Stimulated activated CD4-positive, alpha-beta T cell treated with anti-CD3 and anti-CD28 coated beads, Interleukin-2, amount 100 ng/mL, for 48 hours (primary cell): ENCODE results near the gene PIP5K1B.

Experiments used
- DNase-seq, 2 donors: peaks; one replicate each; pipeline ENCODE4 v3.0.0-alpha.2; 2020

Gene PIP5K1B

GRCh38 chr9:68927165-68927564 is 222.1 kb downstream of the PIP5K1B start:
- DNase-seq = no peak

GRCh38 chr9:68931821-68932220 is 226.8 kb downstream of the PIP5K1B start:
- no peak for DNase-seq

DNA sequence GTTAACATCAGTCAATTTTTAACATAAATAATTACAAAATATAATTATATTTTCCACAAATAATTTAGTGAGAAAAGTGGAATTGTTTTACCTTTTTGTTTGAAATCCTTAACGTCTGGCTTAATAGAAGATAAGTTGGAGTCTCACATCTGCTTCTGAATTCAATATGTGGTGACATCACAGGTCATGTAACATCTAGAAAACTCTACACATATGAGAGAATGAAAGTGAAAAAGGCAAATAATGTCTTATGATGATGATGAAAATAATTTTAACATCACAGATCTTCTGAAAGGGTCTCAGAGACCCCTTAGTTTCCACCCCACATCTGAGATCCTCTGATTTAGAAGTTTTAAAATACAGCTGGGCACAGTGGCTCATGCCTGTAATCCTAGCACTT is 227.4 kb downstream of the PIP5K1B start:
- no peak for DNase-seq

DNA sequence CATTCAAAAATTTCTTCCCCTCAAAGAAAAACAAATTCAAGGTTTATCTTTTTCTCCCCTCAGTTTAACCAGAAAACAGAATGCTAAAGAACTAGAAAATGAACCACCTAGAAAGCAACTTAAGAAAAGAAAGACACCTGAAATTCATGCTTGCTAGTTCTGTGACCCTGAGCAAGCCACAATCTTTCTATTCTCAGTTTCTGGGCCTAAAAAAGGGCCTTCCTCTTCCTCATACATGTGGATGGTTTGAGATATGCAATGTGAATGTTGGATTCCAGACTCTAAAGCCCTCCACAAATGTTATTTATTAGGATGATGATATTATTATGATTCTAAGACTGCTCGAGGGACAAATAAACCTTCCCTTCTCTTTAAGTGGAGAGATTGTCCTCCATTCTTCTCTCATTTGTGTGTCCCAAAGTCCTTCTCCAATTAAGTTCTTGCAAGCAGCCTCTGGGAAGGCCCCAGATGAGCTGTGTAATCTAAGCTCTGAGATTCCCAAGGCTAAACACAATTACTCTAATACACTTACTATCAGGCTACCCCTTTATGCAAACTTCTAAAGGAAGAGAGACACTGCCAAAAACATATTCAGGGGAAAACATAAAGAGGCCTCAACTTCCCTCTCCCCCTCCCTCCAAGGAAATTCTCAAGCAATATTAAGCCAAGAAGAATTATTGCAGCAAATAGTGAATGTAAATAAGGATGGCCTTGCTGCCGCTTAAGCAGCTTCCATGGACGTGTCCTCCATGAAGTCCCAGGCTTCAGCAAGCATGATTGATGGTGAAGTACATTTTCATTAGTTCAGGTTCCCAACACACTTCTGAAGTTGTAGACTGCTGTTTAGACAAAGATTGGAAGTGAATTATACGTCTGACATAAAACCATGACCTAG is 228.6 kb downstream of the PIP5K1B start:
- no peak for DNase-seq

GRCh38 chr9:68934329-68934644 is 229.2 kb downstream of the PIP5K1B start:
- no peak for DNase-seq

- DNase-seq = no peak
Measured at GRCh38 chr9:68940573-68940972, 235.5 kb downstream of the PIP5K1B start.

- DNase-seq = no peak
Measured at GRCh38 chr9:68941780-68942459, 236.9 kb downstream of the PIP5K1B start.

DNA sequence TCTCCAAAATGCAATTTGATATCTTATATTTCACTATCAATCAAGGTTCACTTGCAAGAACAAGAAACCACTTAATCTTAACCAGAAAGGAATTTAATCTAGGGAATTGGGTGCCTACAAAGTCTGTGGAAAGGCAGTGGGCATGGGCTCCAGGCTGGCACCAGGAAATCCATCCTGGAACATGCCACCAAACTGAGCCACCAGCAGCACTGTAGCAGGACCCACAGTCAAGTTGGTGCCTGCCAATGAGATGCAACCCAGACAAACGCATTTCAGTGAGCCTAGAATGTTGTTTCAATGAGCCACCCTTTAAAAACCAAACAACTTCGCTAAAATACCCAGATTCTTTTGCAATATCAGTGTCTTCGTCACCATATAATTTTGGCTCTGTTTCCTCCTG is 237.8 kb downstream of the PIP5K1B start:
- DNase-seq = no peak

GRCh38 chr9:68947015-68947414 is 242.0 kb downstream of the PIP5K1B start:
- no peak for DNase-seq

DNA sequence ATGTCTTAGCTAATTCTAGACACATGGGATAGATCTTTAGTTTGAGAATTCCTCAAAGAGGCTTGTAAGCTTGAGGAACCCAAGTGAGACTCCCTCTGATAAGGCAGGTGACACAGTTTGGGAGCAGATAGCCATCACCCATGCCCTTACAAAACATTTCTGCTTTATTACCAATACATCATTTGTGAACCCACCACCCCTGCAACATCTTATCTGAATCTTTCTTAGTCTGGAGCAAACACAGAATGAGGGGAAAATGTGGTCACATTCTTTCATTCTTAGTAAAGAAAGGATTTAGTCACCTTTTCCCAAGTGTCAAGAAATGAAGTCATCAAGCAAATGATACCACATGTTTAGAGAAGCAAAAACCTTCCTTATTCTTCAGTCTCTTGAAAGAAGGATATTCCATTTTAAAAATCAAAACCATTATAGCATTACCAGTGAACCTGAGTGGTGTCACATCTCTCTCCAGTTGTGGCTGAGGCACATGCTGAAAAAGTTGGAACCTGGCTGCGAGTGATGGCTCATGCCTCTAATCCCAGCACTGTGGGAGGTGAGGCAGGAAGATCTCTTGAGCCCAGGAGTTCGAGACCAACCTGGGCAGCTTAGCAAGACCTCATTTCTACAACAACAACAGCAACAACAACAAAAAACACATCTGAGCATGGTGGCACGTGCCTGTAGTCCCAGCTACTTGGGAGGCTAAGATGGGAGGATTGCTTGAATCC is 243.0 kb downstream of the PIP5K1B start:
- no peak for DNase-seq

GRCh38 chr9:68949271-68950000 is 244.4 kb downstream of the PIP5K1B start:
- DNase-seq = no peak

GRCh38 chr9:68950188-68950587 is 245.1 kb downstream of the PIP5K1B start:
- no peak for DNase-seq

DNA sequence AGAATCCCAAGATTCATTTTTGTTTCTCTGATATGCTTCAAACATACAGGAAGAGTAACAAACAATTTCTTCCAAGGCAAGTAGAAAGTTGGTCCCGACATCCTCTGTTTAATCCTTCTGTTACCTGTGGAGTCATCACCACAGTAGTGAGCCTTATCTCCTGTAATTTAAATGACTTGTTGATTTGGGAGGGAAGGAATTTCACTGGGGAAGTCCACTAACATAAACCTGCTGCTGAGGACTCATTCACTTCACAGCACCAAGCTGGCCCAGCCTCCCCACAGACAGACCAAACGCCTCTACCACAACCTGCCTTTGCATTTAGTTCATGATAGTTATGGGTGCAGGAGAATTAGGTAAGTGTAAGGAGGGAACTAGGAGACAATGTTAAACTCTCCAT is 245.6 kb downstream of the PIP5K1B start:
- DNase-seq = no peak

GRCh38 chr9:68951879-68952659 is 247.0 kb downstream of the PIP5K1B start:
- DNase-seq = no peak

- no peak for DNase-seq
Measured at GRCh38 chr9:68953771-68954170, 248.7 kb downstream of the PIP5K1B start.

- DNase-seq = no peak
Measured at GRCh38 chr9:68955330-68955729, 250.3 kb downstream of the PIP5K1B start.

- no peak for DNase-seq
Measured at GRCh38 chr9:68957479-68957878, 252.4 kb downstream of the PIP5K1B start.

DNA sequence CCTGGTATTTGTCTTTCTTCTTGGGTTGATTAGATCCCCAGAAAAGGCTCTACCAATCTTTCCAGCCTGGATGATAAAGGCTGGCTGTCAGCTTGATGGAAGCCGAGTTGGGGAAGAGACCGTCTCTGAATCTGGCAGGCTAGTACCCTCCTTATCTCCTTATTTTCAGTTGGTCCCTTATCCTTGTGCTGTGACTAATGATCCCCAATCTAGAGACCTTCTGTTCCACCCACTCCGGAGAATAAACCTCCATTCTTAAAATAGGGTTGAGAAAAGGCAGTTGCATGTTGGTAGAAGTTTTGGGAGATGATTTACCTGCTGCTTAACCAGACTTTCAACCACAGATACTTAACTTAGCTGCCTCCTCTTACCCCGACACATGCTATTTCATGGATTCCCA is 256.5 kb downstream of the PIP5K1B start:
- no peak for DNase-seq

DNA sequence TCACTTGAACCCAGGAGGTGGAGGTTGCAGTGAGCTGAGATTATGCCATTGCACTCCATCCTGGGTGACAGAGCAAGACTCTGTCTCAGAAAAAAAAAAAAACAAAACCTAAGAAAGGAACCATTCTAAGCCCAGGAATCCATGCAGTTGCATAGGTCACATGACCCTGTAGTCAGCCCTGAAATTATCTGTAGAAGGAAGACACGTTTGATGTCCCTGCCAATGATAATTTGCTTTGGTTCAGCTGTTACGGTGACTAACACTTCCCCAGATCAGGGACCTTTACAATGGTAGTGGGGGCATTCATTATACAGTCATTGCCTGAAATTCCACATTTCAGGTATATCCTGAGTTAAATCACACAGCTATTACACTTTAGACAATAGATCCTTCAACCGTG is 258.4 kb downstream of the PIP5K1B start:
- no peak for DNase-seq

DNA sequence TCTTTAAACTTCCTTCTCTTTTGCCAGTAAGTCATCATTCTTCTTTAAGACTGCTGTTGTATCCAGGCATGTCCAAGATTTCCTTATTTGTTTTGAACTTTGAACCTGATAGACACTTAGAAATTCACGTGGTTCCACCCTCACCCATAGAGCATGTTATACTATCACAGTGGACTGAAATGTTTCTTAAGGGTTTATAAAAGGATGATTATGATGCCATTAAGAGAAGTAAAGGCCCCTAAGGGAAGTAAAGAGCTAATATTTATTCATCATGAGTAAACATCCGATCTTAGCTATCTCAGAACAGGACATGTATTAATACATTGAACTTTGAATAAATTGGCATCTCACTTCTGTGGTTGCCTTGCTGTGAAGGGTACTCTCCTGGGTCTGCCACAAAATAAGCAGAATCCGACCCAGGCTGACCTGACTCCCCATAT is 259.1 kb downstream of the PIP5K1B start:
- no peak for DNase-seq

DNA sequence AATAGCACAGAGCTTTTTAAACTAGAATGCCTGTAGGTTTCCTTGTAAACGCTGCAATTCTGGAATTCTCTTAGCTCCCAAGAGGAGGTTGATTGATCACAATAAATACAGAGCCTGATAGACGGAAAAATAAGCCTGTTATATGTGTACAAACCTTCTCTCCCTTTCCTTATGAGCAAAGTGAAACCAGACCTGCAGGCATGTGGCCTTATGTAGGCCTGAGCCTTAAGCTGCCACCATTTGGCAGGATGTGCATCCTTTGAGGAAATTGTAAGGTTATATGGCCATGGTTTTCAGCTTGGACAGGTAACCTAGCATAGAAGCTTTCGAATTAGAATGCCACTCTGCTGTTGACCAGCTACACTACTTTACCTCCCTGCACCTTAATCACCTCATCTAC is 259.7 kb downstream of the PIP5K1B start:
- DNase-seq = no peak

DNA sequence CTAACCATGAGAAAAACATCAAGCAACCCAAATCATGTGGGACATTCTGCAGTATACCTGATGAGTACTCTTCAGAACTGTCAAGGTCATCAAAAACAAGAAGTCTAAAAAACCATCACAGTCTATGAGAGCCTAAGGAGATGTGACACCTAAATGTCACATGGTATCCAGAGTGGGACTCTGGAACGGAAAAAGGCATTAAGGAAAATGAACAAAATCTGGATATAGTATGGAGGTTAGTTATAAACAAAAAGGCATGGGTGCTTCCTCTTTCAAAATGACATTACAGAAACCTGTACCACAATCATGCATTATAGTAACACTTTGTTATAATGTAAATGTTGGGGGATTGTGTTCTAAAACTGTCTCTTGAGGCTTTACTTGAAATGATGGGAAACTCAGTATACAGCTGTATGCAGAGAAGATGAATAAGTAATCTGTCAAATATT is 261.5 kb downstream of the PIP5K1B start:
- no peak for DNase-seq
